K562 (cell line): Measurements from ENCODE around the gene SPATS2L. TPM values are rescaled to one million over a fixed set of nuclear protein-coding genes. Genes with fewer than 3 reads are reported as not detected.

ENCODE experiments used
- ATAC-seq: fragments of 200-7000 bp; cut with Tn5 transposase; 3 replicates; pipeline ENCODE4 v1.9.1; 2020; ENCODE audit warnings: moderate library complexity
- BruUV-seq: library from RNA; stranded (reverse); fragments of 400-500 nt; replicated peaks from 2 replicates; lab custom pipeline; 2021; lab: Mats Ljungman, UMichigan
- CTCF ChIA-PET: fragments of 300-600 bp; formaldehyde crosslinking; extraction: SDS; loops from one replicate; lab custom pipeline; 2021; ENCODE audit warnings: low intra/inter-chr PET ratio; lab: Yijun Ruan, JAX
- POLR2A ChIA-PET: fragments of 300-600, 350-650 bp; sonication (Branson Sonifier 250); formaldehyde crosslinking; extraction: SDS; loops from one replicate; lab custom pipeline; 2021; ENCODE audit warnings: antibody characterized with exemption, inconsistent platforms; lab: Yijun Ruan, JAX
- DNase-seq, 4 experiments: peaks; one replicate each; pipeline versions ENCODE4 v3.0.0 to v3.0.0-alpha.2; 2011 to 2018; ENCODE audit warnings: low spot score in 3 of 4, mixed read lengths in 3 of 4; ENCODE audit errors: extremely low read depth in 1 of 4
- FAIRE-seq: peaks from 2 replicates; lab custom pipeline; 2011; peaks lifted over from hg19 to GRCh38; lab: Jason Lieb, UNC
- H2AFZ ChIP-seq: 2 replicates; pipeline ENCODE4 v1.6.0; 2011; ENCODE audit warnings: low read depth, low read length, control low read depth, inconsistent platforms
- H3K27ac ChIP-seq: fragments of 200-600 bp; 3 replicates; pipeline ENCODE4 v1.8.0; 2011; ENCODE audit warnings: low read depth, mild to moderate bottlenecking, control low read depth, inconsistent platforms, low read length, moderate library complexity, mixed read lengths; ENCODE audit errors: extremely low read depth
- H3K27me3 ChIP-seq, 2 experiments: fragments of 300-600 bp in 1 of 2; 2 replicates in 1 of 2; 3 replicates in 1 of 2; pipeline versions ENCODE4 v1.6.0 to v1.8.0; 2011; ENCODE audit warnings: inconsistent platforms in 2 of 2, low read length in 2 of 2, mild to moderate bottlenecking in 1 of 2, mixed read lengths in 1 of 2, moderate library complexity in 1 of 2; ENCODE audit not compliant: control insufficient read depth in 2 of 2, insufficient read depth in 2 of 2
- H3K36me3 ChIP-seq: fragments of 300-600 bp; 3 replicates; pipeline ENCODE4 v1.8.0; 2011; ENCODE audit warnings: mild to moderate bottlenecking, low read length, inconsistent platforms; ENCODE audit not compliant: control insufficient read depth, insufficient read depth
- H3K4me1 ChIP-seq, 2 experiments: fragments of 200-600 bp in 1 of 2; replicated peaks in 1 of 2; 2 replicates in 1 of 2; 3 replicates in 1 of 2; pipeline versions ENCODE4 v1.5.1 to v1.8.0; 2011; ENCODE audit warnings: inconsistent platforms in 2 of 2, low read length in 2 of 2, mild to moderate bottlenecking in 1 of 2, mixed read lengths in 1 of 2, moderate library complexity in 1 of 2; ENCODE audit not compliant: control insufficient read depth in 2 of 2, insufficient read depth in 2 of 2
- H3K4me2 ChIP-seq: 2 replicates; pipeline ENCODE4 v1.6.1; 2011; ENCODE audit warnings: low read length, control low read depth, inconsistent platforms, mixed read lengths; ENCODE audit not compliant: insufficient read depth
- H3K4me3 ChIP-seq: fragments of 200-600 bp; sonication (generic), shearing (Covaris generic); 2 replicates; pipeline ENCODE4 v1.5.1; 2016; ENCODE audit warnings: control low read depth, inconsistent platforms
- H3K79me2 ChIP-seq: fragments of 200-600 bp; 3 replicates; pipeline ENCODE4 v1.8.0; 2011; ENCODE audit warnings: low read length, inconsistent platforms; ENCODE audit not compliant: control insufficient read depth, insufficient read depth
- H3K9ac ChIP-seq, 2 experiments: 2 replicates each; pipeline versions ENCODE4 v1.6.0 to v1.6.1; 2011; ENCODE audit warnings: low read depth in 2 of 2, low read length in 2 of 2, control low read depth in 1 of 2, inconsistent platforms in 1 of 2, mild to moderate bottlenecking in 1 of 2, mixed read lengths in 1 of 2; ENCODE audit not compliant: insufficient read depth in 1 of 2
- H3K9me1 ChIP-seq: one replicate; pipeline ENCODE4 v1.6.0; 2011; ENCODE audit warnings: inconsistent platforms, mild to moderate bottlenecking, low read length, moderate library complexity; ENCODE audit not compliant: control insufficient read depth, insufficient read depth
- H3K9me3 ChIP-seq: replicated peaks from 2 replicates; pipeline ENCODE4 v1.5.1; 2011; ENCODE audit warnings: low read depth, low read length, inconsistent platforms; ENCODE audit not compliant: control insufficient read depth, insufficient read depth
- H4K20me1 ChIP-seq: replicated peaks from 2 replicates; pipeline ENCODE4 v1.6.1; 2011; ENCODE audit warnings: low read length, inconsistent platforms, mixed read lengths; ENCODE audit not compliant: control insufficient read depth, insufficient read depth
- CAMTA2 ChIP-seq: fragments of 250-450 bp; sonication (Bioruptor Pico); conservative IDR thresholded peaks from 2 replicates; pipeline ENCODE4 v1.5.1; 2022
- ESRRA ChIP-seq: fragments of 450-650 bp; IDR thresholded peaks from 2 replicates; pipeline ENCODE4 v1.6.1; 2014; ENCODE audit warnings: low read depth, mild to moderate bottlenecking, moderate library complexity, borderline replicate concordance
- NR1H2 ChIP-seq: sonication (generic); formaldehyde crosslinking; IDR thresholded peaks from 2 replicates; pipeline ENCODE4 v1.4.0; 2020; ENCODE audit warnings: mild to moderate bottlenecking, missing genetic modification reagents
- NR2C2 ChIP-seq, 2 experiments: fragments of 200-800 bp in 1 of 2; sonication (Bioruptor generic) in 1 of 2; sonication (generic) in 1 of 2; formaldehyde crosslinking in 1 of 2; IDR thresholded peaks; 2 replicates each; pipeline versions ENCODE4 v1.6.1 to v1.8.0; 2016 to 2022; ENCODE audit warnings: mild to moderate bottlenecking in 1 of 2, missing compliant biosample characterization in 1 of 2, missing genetic modification characterization in 1 of 2, missing genetic modification reagents in 1 of 2
- PCBP1 ChIP-seq: fragments of 200-400 bp; formaldehyde crosslinking; IDR thresholded peaks from 2 replicates; pipeline ENCODE4 v1.6.1; 2018; ENCODE audit warnings: mild to moderate bottlenecking, low read depth, low read length; ENCODE audit not compliant: poor library complexity, severe bottlenecking
- POLR2H ChIP-seq: IDR thresholded peaks from 2 replicates; pipeline ENCODE4 v1.6.1; 2016; ENCODE audit warnings: missing genetic modification characterization, low read depth, mild to moderate bottlenecking, control low read depth, missing compliant biosample characterization, moderate library complexity
- PURB ChIP-seq: sonication (generic); formaldehyde crosslinking; IDR thresholded peaks from 2 replicates; pipeline ENCODE4 v1.9.0; 2021; ENCODE audit warnings: low read depth, mild to moderate bottlenecking, missing genetic modification reagents
- TAF7 ChIP-seq: fragments of 450-650 bp; IDR thresholded peaks from 2 replicates; pipeline ENCODE4 v1.6.1; 2016; ENCODE audit warnings: missing genetic modification characterization, missing compliant biosample characterization
- TAF9B ChIP-seq: fragments of 450-650 bp; IDR thresholded peaks from 2 replicates; pipeline ENCODE4 v1.6.1; 2018; ENCODE audit warnings: mild to moderate bottlenecking; ENCODE audit not compliant: partially characterized antibody
- TCFL5 ChIP-seq: fragments of 250-450 bp; sonication (Bioruptor Pico); conservative IDR thresholded peaks from 2 replicates; pipeline ENCODE4 v1.6.1; 2021; ENCODE audit warnings: mild to moderate bottlenecking, moderate library complexity, matching md5 sums
- ZBTB7A ChIP-seq: IDR thresholded peaks from 2 replicates; pipeline ENCODE4 v1.6.1; 2011; ENCODE audit warnings: low read depth, mild to moderate bottlenecking, low read length, moderate library complexity, borderline replicate concordance; ENCODE audit not compliant: control insufficient read depth
- ZNF764 ChIP-seq: fragments of 250-450 bp; sonication (Bioruptor Pico); IDR thresholded peaks from 2 replicates; pipeline ENCODE4 v1.4.0; 2020; ENCODE audit warnings: low read depth, mild to moderate bottlenecking, moderate library complexity
- WGBS: fragments of 100-300 bp; shearing (Covaris generic); methylation state at CpG from one replicate; pipeline ENCODE4 v1.1.6; 2016; ENCODE audit warnings: low coverage, mixed read lengths; ENCODE audit not compliant: insufficient coverage; ENCODE audit errors: missing lambda C conversion rate; 5-methylcytosine and 5-hydroxymethylcytosine counted together
- in situ Hi-C: fragments of 300-500 bp; cut with MboI; formaldehyde crosslinking; loops from 4 replicates; pipeline ENCODE4 v1.15.0; 2018; ENCODE audit warnings: inconsistent platforms, mixed read lengths
- intact Hi-C: fragments of 100-400 bp; cut with micrococcal nuclease; formaldehyde crosslinking; loops from 2 replicates; pipeline ENCODE4 v1.14.2; 2022
- polyA plus RNA-seq, 8 experiments: library from polyadenylated mRNA; depleted of rRNA in 4 of 8; stranded (reverse) in 5 of 8; unstranded in 3 of 8; fragments of >200 nt; fragmentation: Nextera tagmentation in 2 of 8; fragmentation: Illumina TruSeq in 1 of 8; extraction: Ambion mirVana in 2 of 8; extraction: Trizol in 1 of 8; gene quantifications; 2 replicates each; pipeline versions ENCODE4 v1.2.1 to v1.2.3, GENCODE V29; 2011 to 2014; ENCODE audit warnings: inconsistent platforms in 1 of 8, missing spikeins in 1 of 8
- total RNA-seq, 7 experiments: library from RNA; depleted of rRNA in 6 of 7; stranded (reverse); fragments of >200 nt in 6 of 7; fragmentation: Illumina TruSeq in 2 of 7; extraction: Trizol in 2 of 7; gene quantifications; 2 replicates each; pipeline versions ENCODE4 v1.2.1 to v1.2.3, GENCODE V29; 2011 to 2021; ENCODE audit warnings: low replicate concordance in 1 of 7
- TF ChIP-seq, protein P1 (sequence below): fragments of 250-450 bp; sonication (Bioruptor Pico); IDR thresholded peaks from 2 replicates; pipeline ENCODE4 v1.9.0; 2021; ENCODE audit warnings: mild to moderate bottlenecking

The SPATS2L gene
- total and polyA plus RNA-seq, 9 of the 15 experiments (the other 6 are each of a cell fraction or from before 2014, with no cell fraction given) = 11.3 to 41.5 (median 24.9) TPM

DNA sequence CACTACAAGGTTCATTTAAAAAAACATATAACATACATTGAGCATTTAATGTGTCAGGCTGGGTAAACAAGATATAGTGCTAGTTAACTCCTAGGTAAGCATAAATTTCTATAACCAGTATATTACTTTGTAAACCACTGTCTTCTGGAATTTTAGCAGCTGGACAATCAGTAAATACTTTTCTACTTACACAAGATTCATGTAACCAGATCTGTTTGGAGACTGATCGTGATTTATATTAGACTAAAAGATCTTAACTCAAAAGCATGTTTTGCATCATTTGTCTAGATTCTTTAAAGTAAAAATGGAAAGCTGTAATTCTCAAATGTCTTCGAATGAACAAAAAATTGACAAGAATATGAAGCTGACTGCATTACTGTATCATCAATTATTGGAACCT lies 218.6 kb downstream of the SPATS2L start:
- 51% methylated on average over 2 of the region's 2 CpGs for WGBS
- CTCF ChIA-PET = no interaction called here

DNA sequence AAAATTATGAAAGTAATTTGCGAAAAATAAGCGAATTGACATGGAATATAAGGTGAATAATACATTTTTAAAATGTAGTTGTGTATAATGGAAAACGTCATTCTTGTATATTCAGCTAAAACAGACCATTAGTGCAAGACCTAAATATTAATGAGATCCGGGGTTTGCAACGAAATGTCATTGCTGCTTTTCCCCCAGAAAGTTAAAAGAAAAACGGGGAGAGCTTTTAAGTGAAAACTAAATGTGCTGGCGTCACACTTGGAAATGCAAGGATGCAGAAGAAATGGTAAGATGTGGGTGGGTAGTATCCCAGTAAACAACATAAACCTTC lies 219.0 kb downstream of the SPATS2L start:
- peak overlapping the region; percentile 94 for H2AFZ ChIP-seq

More for the DNA sequence above, 218.6 kb downstream of the SPATS2L start:
- intact Hi-C loops = loop anchor here (2.0 kb wide), 1 partner anchor 14 kb away; the partner anchor contains the start of gene KCTD18
- POLR2A ChIA-PET = interaction anchor here (0.6 to 1.4 kb wide), 3 partner anchors 10 to 813 kb away, joined by 3 to 5 read pairs (median 4); no protein-coding TSS in a partner anchor
- no peak overlapping the region for H3K9ac ChIP-seq
- H3K79me2 ChIP-seq = peaks cover 39% of the 10 kb centered on the region
- no peaks in the 10 kb centered on the region; a peak in 1 of 5 replicates for H3K27me3 ChIP-seq
- H3K27ac ChIP-seq = no peak overlapping the region
- no peaks in the 10 kb centered on the region for H3K9me3 ChIP-seq
- no peaks in the 10 kb centered on the region for H4K20me1 ChIP-seq
- no peaks in the 10 kb centered on the region for H3K9me1 ChIP-seq
- FAIRE-seq (no peak), ATAC-seq (no peak), DNase-seq (no peak)
- BruUV-seq = no TSS peak
- no peak overlapping the region for H3K4me2 ChIP-seq
- peak overlapping the region; percentile 94 for H2AFZ ChIP-seq
- in situ Hi-C loops = no loop called here
- no peaks in the 10 kb centered on the region for H3K36me3 ChIP-seq
- H3K4me1 ChIP-seq = peaks cover 0 to 20% of the 10 kb centered on the region in 2 experiments; a peak in 2 of 5 replicates
- no peak for TF ChIP-seq TAF7 (tag)
- no peak for TF ChIP-seq TAF9B
- no peak for TF ChIP-seq ZBTB7A
- TF ChIP-seq NR1H2 (CRISPR knock-in tag) = no peak
- no peak for TF ChIP-seq PCBP1
- TF ChIP-seq ZNF764 = no peak
- no peak for TF ChIP-seq TCFL5
- H3K4me3 ChIP-seq = no peak overlapping the region

More for the DNA sequence above, 219.0 kb downstream of the SPATS2L start:
- POLR2A ChIA-PET = interaction anchor here (0.6 to 1.4 kb wide), 6 partner anchors 9 to 814 kb away, joined by 3 to 5 read pairs (median 4); no protein-coding TSS in a partner anchor
- H3K27ac ChIP-seq = peak overlapping the region; percentile 71
- peaks cover 0 to 20% of the 10 kb centered on the region in 2 experiments; a peak in 2 of 5 replicates for H3K4me1 ChIP-seq
- in situ Hi-C loops = no loop called here
- no TSS peak for BruUV-seq
- H3K4me2 ChIP-seq = peak overlapping the region; percentile 98
- intact Hi-C loops = loop anchor here (2.0 kb wide), 1 partner anchor 15 kb away; the partner anchor contains the start of gene KCTD18
- no peaks in the 10 kb centered on the region for H3K9me3 ChIP-seq
- H4K20me1 ChIP-seq = no peaks in the 10 kb centered on the region
- H3K9me1 ChIP-seq = no peaks in the 10 kb centered on the region
- FAIRE-seq (no peak), ATAC-seq (no peak)
- 42% methylated on average over 7 of the region's 7 CpGs for WGBS
- no peaks in the 10 kb centered on the region; a peak in 1 of 5 replicates for H3K27me3 ChIP-seq
- no peaks in the 10 kb centered on the region for H3K36me3 ChIP-seq
- H3K9ac ChIP-seq = peak overlapping the region in 1 of 2 experiments; percentile 92; a peak in 2 of 4 replicates
- TF ChIP-seq CAMTA2 (CRISPR knock-in tag) (no peak), POLR2H (tag) (peak; percentile 17; the same call in 1 of the 2 replicates), ESRRA (no peak), PURB (CRISPR knock-in tag) (no peak), NR2C2 (CRISPR knock-in tag; IDR thresholded peaks at IDR 0.05) (no peak), NR2C2 (tag; IDR thresholded peaks at IDR 0.05) (no peak)
- TF ChIP-seq, protein P1, sequence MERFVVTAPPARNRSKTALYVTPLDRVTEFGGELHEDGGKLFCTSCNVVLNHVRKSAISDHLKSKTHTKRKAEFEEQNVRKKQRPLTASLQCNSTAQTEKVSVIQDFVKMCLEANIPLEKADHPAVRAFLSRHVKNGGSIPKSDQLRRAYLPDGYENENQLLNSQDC = no peak
- TF ChIP-seq, all 486 proteins: peak for 1
- H3K79me2 ChIP-seq = peaks cover 43% of the 10 kb centered on the region
- DNase-seq = no peak
- CTCF ChIA-PET = no interaction called here
- H3K4me3 ChIP-seq = peak overlapping the region; percentile 91
